Subcutaneous abdominal adipose tissue (tissue), 5 donors: ENCODE measurements around the gene RMND5A.
"Not testable (repeated sequence)": the region's sequence is repeated elsewhere in the genome, so short reads cannot be mapped to it uniquely, and the experiment has no call there.

Experiments
- H3K27ac ChIP-seq: one replicate; pipeline ENCODE4 v1.7.0; 2013; ENCODE audit warnings: low read depth, mild to moderate bottlenecking, inconsistent platforms, low read length, moderate library complexity
- H3K27me3 ChIP-seq, 5 donors: one replicate each; pipeline ENCODE4 v1.7.0; 2013; ENCODE audit warnings: low read length in 5 of 5, inconsistent platforms in 1 of 5; ENCODE audit not compliant: control insufficient read depth in 5 of 5, insufficient read depth in 4 of 5
- H3K36me3 ChIP-seq, 5 donors: one replicate each; pipeline ENCODE4 v1.7.0; 2013; ENCODE audit warnings: low read length in 5 of 5; ENCODE audit not compliant: control insufficient read depth in 5 of 5, insufficient read depth in 5 of 5
- H3K4me1 ChIP-seq, 5 donors: one replicate each; pipeline ENCODE4 v1.7.0; 2013; ENCODE audit warnings: low read length in 5 of 5, mild to moderate bottlenecking in 3 of 5, moderate library complexity in 1 of 5; ENCODE audit not compliant: control insufficient read depth in 5 of 5, insufficient read depth in 5 of 5
- H3K4me3 ChIP-seq, 5 donors: one replicate each; pipeline ENCODE4 v1.7.0; 2013; ENCODE audit warnings: low read length in 5 of 5, low read depth in 1 of 5
- H3K9ac ChIP-seq, 5 donors: one replicate each; pipeline ENCODE4 v1.7.0; 2013; ENCODE audit warnings: low read length in 5 of 5, mild to moderate bottlenecking in 4 of 5, moderate library complexity in 3 of 5
- H3K9me3 ChIP-seq, 5 donors: one replicate each; pipeline ENCODE4 v1.7.0; 2013; ENCODE audit warnings: low read length in 5 of 5; ENCODE audit not compliant: control insufficient read depth in 5 of 5
- donor health status: healthy.
- donor health status: healthy.
- donor health status: healthy.
- donor health status: healthy.
- donor health status: healthy.

RMND5A gene

DNA sequence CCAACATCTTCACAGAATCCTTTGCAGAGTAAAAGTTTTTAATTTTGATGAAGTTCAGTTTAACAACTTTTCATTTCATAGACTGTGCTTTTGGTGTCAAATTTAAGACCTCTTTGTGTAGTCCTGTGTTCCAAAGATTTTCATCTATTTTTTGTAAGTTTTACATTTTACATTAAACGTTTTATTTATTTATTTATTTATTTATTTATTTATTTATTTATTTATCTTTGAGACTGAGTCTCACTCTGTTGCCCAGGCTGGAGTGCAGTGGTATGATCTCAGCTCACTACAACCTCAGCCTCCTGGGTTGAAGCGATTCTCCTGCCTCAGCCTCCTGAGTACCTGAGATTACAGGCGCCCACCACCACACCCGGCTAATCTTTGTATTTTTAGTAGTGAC is 12.0 kb upstream of the RMND5A start:
- not testable (repeated sequence) for H3K27ac ChIP-seq, H3K27me3 ChIP-seq, H3K9me3 ChIP-seq, H3K36me3 ChIP-seq, H3K4me3 ChIP-seq, H3K9ac ChIP-seq, H3K4me1 ChIP-seq

DNA sequence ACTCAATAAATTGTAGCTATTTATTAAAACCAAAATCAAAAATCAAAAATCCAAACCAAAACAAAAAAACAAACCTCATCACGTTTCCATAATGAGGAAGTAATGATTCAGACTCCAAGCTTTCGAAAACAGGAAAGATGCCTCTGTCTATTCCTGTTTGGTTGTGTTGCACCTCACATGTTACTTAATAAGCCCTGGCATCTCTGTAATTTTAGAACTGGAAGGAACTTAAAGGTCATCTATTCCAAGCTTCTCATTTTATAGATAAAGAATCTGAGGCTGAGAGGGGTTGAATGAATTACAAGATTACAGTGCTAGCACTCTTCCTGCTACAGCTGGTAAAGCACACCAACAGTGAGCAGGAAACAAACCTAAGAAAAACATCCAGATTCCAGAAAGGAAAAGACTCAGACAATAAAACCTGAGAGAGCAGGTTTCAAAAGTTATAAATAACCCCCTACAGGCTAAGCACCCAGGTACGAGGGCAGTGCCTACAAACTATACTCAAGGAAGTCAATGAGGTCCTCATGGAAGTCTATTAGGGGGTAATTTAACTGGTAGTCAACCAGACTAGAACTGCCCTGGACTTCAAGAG is 5.4 kb upstream of the RMND5A start:
- not testable (repeated sequence) for H3K4me1 ChIP-seq, H3K9ac ChIP-seq, H3K27ac ChIP-seq

DNA sequence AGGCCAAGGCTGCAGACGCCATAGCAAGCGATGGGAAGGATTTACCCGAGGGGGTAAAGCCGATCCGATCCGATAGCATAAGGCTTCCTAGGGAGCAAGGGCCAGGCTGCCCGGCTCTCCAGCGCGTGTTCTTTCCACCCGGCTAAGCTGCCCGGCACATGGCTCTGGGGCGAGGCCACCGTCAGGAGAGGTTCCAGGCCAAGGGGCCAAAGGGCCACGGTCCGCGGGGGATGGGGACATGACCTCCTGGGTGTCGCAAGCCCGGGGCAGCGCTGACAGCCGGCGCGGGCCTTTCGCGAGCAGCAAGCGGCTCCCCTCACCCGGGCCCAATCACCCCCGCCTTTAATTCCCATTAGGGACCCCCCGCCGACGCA is 841 bp upstream of the RMND5A start:
- H3K36me3 ChIP-seq, H3K27ac ChIP-seq, H3K27me3 ChIP-seq, H3K9me3 ChIP-seq, H3K4me1 ChIP-seq: not testable (repeated sequence)
- Histone ChIP-seq H3K4me3 (peak overlapping the region in 3 of 5 donors; percentile 36 to 58 (median 40)), H3K9ac (peak overlapping the region in 1 of 5 donors; percentile 46)

More for the DNA sequence above, 5.4 kb upstream of the RMND5A start:
- H3K4me3 ChIP-seq, H3K27me3 ChIP-seq, H3K36me3 ChIP-seq, H3K9me3 ChIP-seq: not testable (repeated sequence)

DNA sequence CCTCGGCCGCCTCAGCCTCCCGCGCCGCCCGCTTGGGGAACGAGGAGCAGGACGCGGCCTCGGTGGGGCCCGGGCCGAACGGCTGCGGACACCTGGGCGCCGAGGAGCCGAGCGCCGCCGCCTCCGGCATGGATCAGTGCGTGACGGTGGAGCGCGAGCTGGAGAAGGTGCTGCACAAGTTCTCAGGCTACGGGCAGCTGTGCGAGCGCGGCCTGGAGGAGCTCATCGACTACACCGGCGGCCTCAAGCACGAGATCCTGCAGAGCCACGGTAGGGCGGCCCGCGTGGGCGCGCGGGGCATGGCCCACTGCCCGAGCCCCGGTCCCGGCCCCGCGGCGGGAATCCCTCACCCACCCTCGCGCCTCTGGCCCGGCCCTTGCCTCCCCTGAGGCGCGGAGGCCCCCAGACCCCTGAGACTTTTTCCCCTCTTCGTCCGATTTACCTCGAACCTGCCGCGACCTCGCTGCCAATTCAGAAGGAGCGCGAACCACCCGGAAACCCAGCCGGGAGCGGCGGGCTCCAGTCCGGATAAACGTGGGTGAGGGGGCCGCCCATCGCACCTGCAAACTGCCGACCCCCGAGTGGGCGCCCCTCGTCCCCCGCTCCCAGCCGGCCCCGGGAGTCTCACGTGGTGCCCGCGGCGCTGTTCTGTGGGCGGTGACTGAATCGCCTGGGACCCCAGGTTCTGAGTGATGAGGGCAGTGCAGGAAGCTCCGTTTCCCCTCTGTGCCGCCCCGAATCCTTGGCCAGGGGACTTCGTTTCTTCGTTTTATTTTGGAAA is 639 bp downstream of the RMND5A start:
- H3K27ac ChIP-seq = peak overlapping the region; percentile 54
- not testable (repeated sequence) for H3K27me3 ChIP-seq, H3K36me3 ChIP-seq, H3K4me1 ChIP-seq, H3K9me3 ChIP-seq
- peak overlapping the region; percentile 64 to 72 (median 70) for H3K4me3 ChIP-seq
- H3K9ac ChIP-seq = peak overlapping the region in 2 of 5 donors; percentile 58 to 68

DNA sequence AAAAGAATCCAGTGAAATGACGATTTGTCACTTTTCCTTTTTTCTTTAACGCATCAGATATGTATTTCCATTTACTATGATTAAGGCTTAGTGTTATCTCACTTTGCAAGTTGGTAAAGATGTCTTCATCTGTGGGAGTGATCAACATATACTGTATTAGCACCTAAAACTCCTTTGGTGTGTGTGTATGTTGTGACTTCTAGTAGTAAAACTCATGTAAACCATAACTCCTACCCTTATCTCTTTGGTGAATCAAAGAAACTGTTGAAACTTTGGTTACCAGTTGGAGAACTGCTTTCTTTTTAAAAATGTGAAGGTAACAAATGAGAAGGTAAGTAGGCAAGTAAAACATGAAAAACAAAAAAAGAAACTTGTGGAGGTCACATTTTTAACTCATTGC is 5.6 kb downstream of the RMND5A start:
- H3K9ac ChIP-seq, H3K27ac ChIP-seq, H3K4me3 ChIP-seq, H3K27me3 ChIP-seq, H3K4me1 ChIP-seq, H3K36me3 ChIP-seq, H3K9me3 ChIP-seq: not testable (repeated sequence)

DNA sequence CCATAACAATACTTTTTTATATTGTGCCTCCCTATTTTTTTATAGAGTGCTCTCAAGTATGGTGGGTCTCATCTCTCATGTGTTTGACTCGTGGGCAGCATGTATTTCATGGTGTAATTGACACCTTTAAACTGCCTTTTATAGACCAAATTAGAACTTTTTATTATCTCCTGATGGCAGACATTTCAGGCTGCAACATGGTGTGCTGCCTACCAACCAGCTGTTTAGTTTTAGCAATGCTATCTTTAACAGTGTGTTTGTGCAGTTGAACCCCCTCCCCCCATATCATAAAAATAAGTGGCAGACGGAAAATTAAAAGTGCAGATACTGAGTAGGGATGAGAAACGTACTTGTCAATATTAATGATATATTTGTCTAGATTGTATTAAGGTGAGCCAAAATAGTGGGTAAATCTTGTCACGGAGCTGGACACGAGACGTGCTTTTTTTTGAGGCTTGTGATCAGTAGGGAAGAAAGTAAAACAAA is 12.0 kb downstream of the RMND5A start:
- not testable (repeated sequence) for H3K4me3 ChIP-seq, H3K4me1 ChIP-seq, H3K36me3 ChIP-seq, H3K9me3 ChIP-seq, H3K27ac ChIP-seq, H3K9ac ChIP-seq, H3K27me3 ChIP-seq

DNA sequence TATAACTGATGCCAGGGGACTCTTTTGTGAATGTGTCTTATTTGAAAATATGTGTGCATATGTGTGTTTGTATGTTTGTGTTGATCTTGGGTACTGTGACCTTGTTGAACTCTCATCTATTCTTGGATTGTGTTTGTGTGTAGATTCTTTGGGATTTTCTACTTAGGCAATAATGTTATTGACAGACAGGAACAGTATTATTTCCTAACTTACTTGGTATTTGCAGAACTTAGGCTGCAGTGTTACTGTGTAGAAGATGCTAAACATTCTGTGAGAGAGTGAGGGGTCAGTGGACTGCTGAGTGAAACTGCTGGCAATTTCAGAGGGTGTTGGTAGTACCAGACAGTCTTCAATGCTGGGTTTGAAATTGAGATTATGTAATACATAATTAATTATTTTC is 12.7 kb downstream of the RMND5A start:
- H3K4me3 ChIP-seq, H3K9me3 ChIP-seq, H3K36me3 ChIP-seq, H3K4me1 ChIP-seq, H3K27ac ChIP-seq, H3K9ac ChIP-seq, H3K27me3 ChIP-seq: not testable (repeated sequence)

DNA sequence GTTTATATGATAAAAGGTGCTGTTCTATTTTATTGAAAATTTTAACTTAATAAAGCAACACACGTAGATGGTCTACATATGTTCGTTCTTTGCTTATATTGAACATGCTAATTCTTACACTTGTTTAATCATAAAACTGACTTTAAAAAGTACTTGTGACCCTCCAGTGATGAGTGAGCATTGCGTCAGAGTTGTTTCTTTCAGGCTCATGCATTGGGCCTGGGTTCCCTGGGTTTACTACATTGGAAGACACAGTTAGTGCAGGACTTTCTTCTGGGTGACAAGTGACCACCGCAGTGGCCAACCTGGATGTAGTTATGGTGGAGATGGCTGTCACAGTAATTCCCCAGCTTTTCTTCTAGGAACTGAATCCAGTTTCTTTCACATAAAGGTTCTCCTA is 13.4 kb downstream of the RMND5A start:
- H3K4me1 ChIP-seq, H3K36me3 ChIP-seq, H3K9ac ChIP-seq, H3K27ac ChIP-seq, H3K9me3 ChIP-seq, H3K27me3 ChIP-seq, H3K4me3 ChIP-seq: not testable (repeated sequence)

DNA sequence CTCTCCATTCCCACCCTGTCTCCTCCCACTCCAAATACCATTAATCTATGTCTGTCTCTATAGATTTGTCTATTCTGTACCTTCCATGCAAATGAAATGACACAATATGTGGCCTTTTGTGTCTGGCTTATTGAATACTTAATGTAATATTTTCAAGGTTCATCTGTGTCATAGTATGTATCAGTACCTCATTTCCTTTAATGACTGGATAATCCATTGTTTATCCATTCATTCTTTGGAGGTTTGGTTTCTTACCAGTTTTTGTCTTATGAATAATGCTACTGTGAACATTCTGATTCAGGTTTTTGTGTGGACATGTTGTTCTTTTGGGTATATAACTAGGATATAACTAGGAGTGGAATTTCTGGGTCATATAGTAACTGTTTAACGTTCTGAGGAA is 14.8 kb downstream of the RMND5A start:
- H3K9ac ChIP-seq, H3K36me3 ChIP-seq, H3K4me1 ChIP-seq, H3K27ac ChIP-seq, H3K4me3 ChIP-seq, H3K9me3 ChIP-seq, H3K27me3 ChIP-seq: not testable (repeated sequence)

DNA sequence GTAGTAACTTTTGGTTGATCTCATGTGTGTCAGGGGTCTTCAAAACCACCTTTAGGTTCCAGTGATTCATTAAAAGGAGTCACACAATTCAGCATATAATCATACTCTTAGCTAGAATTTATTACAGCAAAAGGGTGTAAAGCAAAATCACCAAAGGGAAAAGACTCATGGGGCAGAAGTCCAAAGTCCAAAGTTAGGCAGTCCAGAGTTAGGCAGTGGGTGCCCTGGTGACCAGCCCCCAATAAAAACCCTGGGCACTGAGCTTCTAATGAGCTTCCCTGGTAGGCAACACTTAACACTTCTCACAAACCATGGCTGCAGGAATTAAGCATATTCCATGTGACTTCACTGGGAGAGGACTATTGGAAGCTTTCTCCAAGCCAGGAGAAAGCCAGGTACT is 19.4 kb downstream of the RMND5A start:
- H3K9me3 ChIP-seq, H3K27ac ChIP-seq, H3K9ac ChIP-seq, H3K4me1 ChIP-seq, H3K4me3 ChIP-seq, H3K27me3 ChIP-seq: not testable (repeated sequence)
- H3K36me3 ChIP-seq = peaks cover 0 to 12% (median 4%) of the 10 kb centered on the region in 5 donors
